GM12801 (cell line): ENCODE data around the gene ARHGAP18.

ENCODE experiments used
- TF ChIP-seq, protein P1 (sequence below): IDR thresholded peaks from one replicate; pipeline ENCODE4 v1.5.1; 2011; ENCODE audit warnings: control low read depth; ENCODE audit not compliant: insufficient read length; ENCODE audit errors: extremely low read depth

Gene ARHGAP18

DNA sequence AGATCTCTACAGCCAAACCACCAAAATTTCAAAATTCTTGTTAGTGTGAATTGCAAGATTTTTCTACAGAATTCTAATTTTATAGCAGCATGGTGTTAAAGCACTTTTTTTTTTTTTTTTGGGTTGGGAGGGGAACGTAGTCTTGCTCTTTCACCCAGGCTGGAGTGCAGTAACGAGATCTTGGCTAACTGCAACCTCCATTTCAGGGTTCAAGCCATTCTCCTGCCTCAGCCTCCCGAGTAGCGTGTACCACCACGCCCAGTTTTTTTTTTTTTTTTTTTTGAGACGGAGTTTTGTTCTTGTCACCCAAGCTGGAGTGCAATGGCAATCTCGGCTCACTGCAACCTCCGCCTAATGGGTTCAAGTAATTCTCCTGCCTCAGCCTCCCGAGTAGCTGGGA, 11.5 kb downstream of the ARHGAP18 start:
- TF ChIP-seq, protein P1, sequence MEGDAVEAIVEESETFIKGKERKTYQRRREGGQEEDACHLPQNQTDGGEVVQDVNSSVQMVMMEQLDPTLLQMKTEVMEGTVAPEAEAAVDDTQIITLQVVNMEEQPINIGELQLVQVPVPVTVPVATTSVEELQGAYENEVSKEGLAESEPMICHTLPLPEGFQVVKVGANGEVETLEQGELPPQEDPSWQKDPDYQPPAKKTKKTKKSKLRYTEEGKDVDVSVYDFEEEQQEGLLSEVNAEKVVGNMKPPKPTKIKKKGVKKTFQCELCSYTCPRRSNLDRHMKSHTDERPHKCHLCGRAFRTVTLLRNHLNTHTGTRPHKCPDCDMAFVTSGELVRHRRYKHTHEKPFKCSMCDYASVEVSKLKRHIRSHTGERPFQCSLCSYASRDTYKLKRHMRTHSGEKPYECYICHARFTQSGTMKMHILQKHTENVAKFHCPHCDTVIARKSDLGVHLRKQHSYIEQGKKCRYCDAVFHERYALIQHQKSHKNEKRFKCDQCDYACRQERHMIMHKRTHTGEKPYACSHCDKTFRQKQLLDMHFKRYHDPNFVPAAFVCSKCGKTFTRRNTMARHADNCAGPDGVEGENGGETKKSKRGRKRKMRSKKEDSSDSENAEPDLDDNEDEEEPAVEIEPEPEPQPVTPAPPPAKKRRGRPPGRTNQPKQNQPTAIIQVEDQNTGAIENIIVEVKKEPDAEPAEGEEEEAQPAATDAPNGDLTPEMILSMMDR, result no peak

DNA sequence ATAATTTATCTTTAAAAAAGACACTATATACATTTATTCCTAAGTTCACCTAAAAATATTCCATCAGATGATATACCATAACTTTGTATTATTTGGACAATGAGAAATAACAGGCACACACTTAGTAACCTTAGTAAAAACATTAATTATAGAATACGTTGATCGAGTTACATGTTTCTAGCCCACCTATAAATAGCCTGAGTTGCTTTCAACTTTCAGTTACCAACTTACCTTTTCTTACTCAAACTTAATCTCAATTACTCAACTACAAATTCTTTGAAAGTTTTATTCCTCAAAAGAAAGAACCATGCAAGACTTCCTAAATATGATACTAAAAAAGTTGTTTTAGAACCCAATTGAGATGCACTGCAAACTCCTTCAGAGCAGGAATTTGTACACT, 12.2 kb downstream of the ARHGAP18 start:
- TF ChIP-seq, protein P1, result no peak

DNA sequence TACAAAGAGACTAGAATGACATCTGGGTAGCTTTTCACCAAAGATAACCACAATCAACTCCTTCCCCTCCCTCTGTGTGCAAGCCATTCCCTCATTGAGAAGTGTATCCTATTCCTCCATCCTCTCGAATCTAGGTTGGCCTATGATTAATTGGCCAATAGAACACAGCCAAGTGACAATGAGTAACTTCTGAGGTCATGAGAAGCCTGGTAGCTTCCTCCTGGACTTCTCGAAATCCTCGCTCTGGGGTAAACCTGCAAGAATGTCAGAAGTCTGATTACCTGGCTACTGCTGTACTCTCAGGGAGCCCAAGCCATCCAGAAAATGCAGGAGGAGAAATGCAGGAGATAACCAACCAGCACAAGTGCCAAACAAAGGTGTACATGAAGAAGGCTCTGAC, 13.1 kb downstream of the ARHGAP18 start:
- TF ChIP-seq, protein P1, result no peak

DNA sequence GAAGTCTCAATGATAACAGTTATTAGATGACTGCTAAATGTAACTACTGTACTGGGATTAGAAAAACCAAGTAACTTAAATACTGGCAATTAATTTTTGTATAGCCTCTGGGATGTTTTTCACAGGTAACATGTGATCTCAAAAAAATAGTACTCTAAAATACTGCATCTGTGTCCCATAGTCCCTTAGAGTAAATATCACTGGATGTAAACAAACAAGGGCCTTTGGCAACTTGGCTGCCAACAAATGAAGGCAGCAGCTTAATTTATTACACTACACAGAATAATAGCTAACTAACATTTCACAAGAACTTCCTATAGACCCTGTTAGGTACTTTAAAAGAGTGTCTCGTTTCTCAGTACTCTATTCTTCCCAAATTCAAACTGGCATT, 14.0 kb downstream of the ARHGAP18 start:
- TF ChIP-seq, protein P1, result no peak

DNA sequence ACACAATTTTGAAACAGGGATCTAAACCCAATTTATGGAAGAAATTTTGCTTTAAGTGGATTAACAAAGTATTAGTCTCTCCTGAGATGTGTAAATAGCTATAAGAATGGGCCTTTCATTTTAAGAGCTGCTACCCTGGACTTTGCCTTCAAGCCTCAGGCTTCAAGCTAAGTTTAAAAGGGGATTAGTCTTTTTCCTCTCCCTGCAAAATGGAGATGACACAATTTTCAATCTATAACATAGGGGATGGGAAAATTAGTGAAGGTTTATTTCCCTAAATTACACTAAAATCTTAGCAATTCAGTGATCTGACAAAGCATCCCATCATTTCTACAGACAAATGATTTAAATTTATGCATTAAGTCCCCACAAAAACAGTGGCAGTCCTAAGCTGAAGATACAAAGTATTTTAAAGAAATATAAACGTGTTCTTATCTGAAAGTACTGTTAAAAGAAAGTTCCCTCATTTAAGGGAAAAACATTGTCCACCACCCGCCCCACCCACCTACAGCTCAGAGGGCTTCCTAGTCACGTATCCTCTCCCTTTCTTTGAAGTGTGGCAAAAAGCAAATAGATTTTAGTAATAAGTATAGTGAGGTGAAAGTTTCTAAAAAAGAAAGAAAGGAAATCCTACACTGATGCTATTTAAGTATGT, 14.5 kb downstream of the ARHGAP18 start:
- TF ChIP-seq, protein P1, result no peak

DNA sequence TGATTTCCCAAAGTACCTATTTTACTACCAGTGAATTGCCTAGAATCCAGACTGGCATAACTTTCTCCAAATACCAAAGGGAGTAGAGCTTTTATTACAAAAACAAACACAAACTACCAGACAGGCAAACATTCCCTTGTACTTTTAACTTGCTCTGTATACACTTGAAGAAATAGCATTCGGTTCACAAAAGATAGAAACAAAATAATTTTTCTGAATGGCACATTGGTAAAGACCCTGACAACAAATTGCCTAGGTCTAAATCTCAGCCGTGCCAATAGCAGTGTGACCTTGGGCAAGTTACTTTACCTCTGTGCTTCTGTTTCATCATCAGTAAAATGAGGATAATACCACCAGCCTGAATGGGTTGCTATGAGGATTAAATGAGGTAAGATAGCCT, 15.9 kb downstream of the ARHGAP18 start:
- TF ChIP-seq, protein P1, result no peak

DNA sequence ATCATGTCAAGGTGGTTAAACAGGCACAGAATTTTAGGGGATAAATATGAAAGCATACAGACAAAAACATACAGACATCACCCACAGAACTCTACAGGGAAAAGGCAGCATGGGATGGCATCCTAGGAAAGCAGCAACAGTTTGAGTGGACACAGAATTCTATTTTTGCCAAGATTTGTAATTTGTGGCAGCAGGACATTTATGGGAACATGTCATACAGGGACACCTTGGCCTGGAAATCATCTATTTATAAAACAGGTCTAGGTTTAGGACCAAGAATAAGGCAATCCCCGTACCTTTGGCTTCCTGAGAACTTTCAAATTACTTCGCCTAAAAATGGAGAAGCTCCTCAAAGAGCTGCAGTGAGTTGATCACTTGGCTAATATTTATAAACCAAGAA, 17.5 kb downstream of the ARHGAP18 start:
- TF ChIP-seq, protein P1, result no peak
